ENCODE measurements around the gene CDC14A.

Gene CDC14A

GRCh38 chr1:100360790-100361510, 8.6 kb downstream of the CDC14A start:
- no peak overlapping the region for H3K27ac ChIP-seq (ENCODE audit: low read depth, low read length)
- H3K4me2 ChIP-seq (ENCODE audit: low read depth, low read length, poor library complexity, severe bottlenecking) = no peak overlapping the region
- no peak for TF ChIP-seq CTCF (IDR thresholded peaks at IDR 0.05; ENCODE audit: insufficient read depth, low read length, poor library complexity, severe bottlenecking)
- TF ChIP-seq EZH2phosphoT487 (conservative IDR thresholded peaks at IDR 0.05; ENCODE audit: low read length) = no peak

GRCh38 chr1:100361511-100362089, 9.3 kb downstream of the CDC14A start:
- no peak overlapping the region for H3K4me2 ChIP-seq (ENCODE audit: low read depth, low read length, poor library complexity, severe bottlenecking)
- H3K9ac ChIP-seq (ENCODE audit: low read length) = no peak overlapping the region
- H3K27ac ChIP-seq (ENCODE audit: low read depth, low read length) = no peak overlapping the region
- H3K9me2 ChIP-seq (replicated peaks; ENCODE audit: insufficient read depth, low read length) = no peaks in the 10 kb centered on the region
- H3K27me3 ChIP-seq (ENCODE audit: low read length) = no peaks in the 10 kb centered on the region
- H3K9me3 ChIP-seq (ENCODE audit: insufficient read depth, low read length) = no peaks in the 10 kb centered on the region
- H3K36me3 ChIP-seq (ENCODE audit: low read length) = no peaks in the 10 kb centered on the region
- no peaks in the 10 kb centered on the region for H3K79me2 ChIP-seq (ENCODE audit: insufficient read depth, low read length)
- H3K4me3 ChIP-seq (ENCODE audit: insufficient read depth, low read length, poor library complexity, severe bottlenecking) = no peak overlapping the region
- H3F3A ChIP-seq (ENCODE audit: insufficient read depth) = peaks cover 11% of the 10 kb centered on the region; the same call in 1 of the 2 replicates
- no peak for TF ChIP-seq CTCF (IDR thresholded peaks at IDR 0.05; ENCODE audit: insufficient read depth, low read length, poor library complexity, severe bottlenecking)
- TF ChIP-seq EZH2phosphoT487 (conservative IDR thresholded peaks at IDR 0.05; ENCODE audit: low read length) = no peak
- no peak overlapping the region for H2AFZ ChIP-seq (ENCODE audit: low read depth, low read length, severe bottlenecking)
- H4K20me1 ChIP-seq (ENCODE audit: low read depth, low read length) = no peaks in the 10 kb centered on the region

More at GRCh38 chr1:100360790-100361510, 8.6 kb downstream of the CDC14A start:
- Histone ChIP-seq H3K9me3 (ENCODE audit: insufficient read depth, low read length) (no peaks in the 10 kb centered on the region), H3K9ac (ENCODE audit: low read length) (no peak overlapping the region), H3K9me2 (replicated peaks; ENCODE audit: insufficient read depth, low read length) (no peaks in the 10 kb centered on the region), H2AFZ (ENCODE audit: low read depth, low read length, severe bottlenecking) (no peak overlapping the region), H3K79me2 (ENCODE audit: insufficient read depth, low read length) (no peaks in the 10 kb centered on the region), H3K27me3 (ENCODE audit: low read length) (no peaks in the 10 kb centered on the region), H4K20me1 (ENCODE audit: low read depth, low read length) (no peaks in the 10 kb centered on the region), H3F3A (ENCODE audit: insufficient read depth) (peaks cover 11% of the 10 kb centered on the region; the same call in 1 of the 2 replicates), H3K4me3 (ENCODE audit: insufficient read depth, low read length, poor library complexity, severe bottlenecking) (no peak overlapping the region), H3K36me3 (ENCODE audit: low read length) (no peaks in the 10 kb centered on the region)

DNA sequence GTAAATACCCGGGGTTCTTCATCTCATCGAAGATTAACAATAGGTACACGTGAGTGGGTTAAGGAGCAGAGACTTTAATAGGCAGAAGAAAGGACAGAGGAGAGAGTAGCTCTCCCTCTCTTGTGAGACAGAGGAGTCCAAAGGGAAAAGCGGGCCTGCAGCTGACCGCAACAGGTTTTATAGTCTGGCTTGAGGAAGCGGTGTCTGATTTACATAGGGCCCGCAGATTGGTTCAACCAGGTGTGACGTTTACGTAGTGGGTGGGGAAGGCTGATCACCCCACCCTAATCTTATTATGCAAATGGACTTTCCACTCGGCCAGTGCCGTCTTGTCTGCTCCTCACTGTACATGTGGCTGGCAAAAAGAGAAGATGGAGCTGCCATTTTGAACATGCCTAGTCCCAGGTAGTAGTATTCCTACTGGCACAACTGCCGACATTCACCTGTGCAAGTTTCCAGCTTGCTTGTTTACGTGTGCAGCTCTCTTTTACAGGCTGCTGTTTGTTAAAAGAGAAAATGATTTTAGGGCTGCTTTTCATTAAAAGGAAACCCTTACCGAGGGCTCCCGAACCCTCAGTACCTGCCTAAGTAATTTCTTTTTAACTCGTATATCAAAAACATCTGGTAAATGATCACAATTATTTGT, 10.6 kb downstream of the CDC14A start:
- TF ChIP-seq EZH2phosphoT487 (conservative IDR thresholded peaks at IDR 0.05; ENCODE audit: low read length) = no peak
- TF ChIP-seq CTCF (IDR thresholded peaks at IDR 0.05; ENCODE audit: insufficient read depth, low read length, poor library complexity, severe bottlenecking) = no peak
- Histone ChIP-seq H3K36me3 (ENCODE audit: low read length) (no peaks in the 10 kb centered on the region), H3F3A (ENCODE audit: insufficient read depth) (peaks cover 6% of the 10 kb centered on the region; the same call in 1 of the 2 replicates), H3K4me3 (ENCODE audit: insufficient read depth, low read length, poor library complexity, severe bottlenecking) (no peak overlapping the region), H3K9me2 (replicated peaks; ENCODE audit: insufficient read depth, low read length) (no peaks in the 10 kb centered on the region), H3K27me3 (ENCODE audit: low read length) (no peaks in the 10 kb centered on the region), H3K79me2 (ENCODE audit: insufficient read depth, low read length) (no peaks in the 10 kb centered on the region), H2AFZ (ENCODE audit: low read depth, low read length, severe bottlenecking) (no peak overlapping the region), H3K4me2 (ENCODE audit: low read depth, low read length, poor library complexity, severe bottlenecking) (no peak overlapping the region), H3K9me3 (ENCODE audit: insufficient read depth, low read length) (no peaks in the 10 kb centered on the region), H4K20me1 (ENCODE audit: low read depth, low read length) (no peaks in the 10 kb centered on the region), H3K9ac (ENCODE audit: low read length) (no peak overlapping the region), H3K27ac (ENCODE audit: low read depth, low read length) (no peak overlapping the region)
